ENCODE results near the gene ZNF593.

DNA sequence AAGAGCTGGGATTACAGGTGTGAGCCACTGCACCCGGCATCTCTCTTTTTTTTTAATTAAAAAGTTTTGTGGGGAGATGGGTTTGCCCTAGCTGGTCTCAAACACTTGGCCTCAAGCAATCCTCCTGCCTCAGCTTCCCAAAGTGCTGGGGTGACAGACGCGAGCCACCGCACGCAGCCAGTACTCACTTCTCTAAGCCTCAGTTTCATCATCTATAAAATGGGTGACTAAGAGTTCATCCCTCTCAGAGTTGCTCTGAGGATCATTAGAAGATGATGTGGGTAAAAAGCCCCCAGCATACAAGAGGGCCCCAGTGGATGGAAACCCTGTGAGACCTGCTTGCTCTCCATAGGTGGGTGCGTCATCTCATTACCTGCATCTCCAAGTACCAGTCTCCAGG, 18.2 kb downstream of the ZNF593 start:
- TF ChIP-seq, protein P1, sequence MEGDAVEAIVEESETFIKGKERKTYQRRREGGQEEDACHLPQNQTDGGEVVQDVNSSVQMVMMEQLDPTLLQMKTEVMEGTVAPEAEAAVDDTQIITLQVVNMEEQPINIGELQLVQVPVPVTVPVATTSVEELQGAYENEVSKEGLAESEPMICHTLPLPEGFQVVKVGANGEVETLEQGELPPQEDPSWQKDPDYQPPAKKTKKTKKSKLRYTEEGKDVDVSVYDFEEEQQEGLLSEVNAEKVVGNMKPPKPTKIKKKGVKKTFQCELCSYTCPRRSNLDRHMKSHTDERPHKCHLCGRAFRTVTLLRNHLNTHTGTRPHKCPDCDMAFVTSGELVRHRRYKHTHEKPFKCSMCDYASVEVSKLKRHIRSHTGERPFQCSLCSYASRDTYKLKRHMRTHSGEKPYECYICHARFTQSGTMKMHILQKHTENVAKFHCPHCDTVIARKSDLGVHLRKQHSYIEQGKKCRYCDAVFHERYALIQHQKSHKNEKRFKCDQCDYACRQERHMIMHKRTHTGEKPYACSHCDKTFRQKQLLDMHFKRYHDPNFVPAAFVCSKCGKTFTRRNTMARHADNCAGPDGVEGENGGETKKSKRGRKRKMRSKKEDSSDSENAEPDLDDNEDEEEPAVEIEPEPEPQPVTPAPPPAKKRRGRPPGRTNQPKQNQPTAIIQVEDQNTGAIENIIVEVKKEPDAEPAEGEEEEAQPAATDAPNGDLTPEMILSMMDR (IDR thresholded peaks at IDR 0.05 in 2 of 3, conservative IDR thresholded peaks at IDR 0.05 in 1 of 3; ENCODE audit: insufficient read depth in 2 of 3, low read depth in 1 of 3, low read length in 3 of 3): no peak
- no peak for TF ChIP-seq TCF7L2 (IDR thresholded peaks at IDR 0.05; ENCODE audit: low read depth, low read length)
- TF ChIP-seq, protein P2, sequence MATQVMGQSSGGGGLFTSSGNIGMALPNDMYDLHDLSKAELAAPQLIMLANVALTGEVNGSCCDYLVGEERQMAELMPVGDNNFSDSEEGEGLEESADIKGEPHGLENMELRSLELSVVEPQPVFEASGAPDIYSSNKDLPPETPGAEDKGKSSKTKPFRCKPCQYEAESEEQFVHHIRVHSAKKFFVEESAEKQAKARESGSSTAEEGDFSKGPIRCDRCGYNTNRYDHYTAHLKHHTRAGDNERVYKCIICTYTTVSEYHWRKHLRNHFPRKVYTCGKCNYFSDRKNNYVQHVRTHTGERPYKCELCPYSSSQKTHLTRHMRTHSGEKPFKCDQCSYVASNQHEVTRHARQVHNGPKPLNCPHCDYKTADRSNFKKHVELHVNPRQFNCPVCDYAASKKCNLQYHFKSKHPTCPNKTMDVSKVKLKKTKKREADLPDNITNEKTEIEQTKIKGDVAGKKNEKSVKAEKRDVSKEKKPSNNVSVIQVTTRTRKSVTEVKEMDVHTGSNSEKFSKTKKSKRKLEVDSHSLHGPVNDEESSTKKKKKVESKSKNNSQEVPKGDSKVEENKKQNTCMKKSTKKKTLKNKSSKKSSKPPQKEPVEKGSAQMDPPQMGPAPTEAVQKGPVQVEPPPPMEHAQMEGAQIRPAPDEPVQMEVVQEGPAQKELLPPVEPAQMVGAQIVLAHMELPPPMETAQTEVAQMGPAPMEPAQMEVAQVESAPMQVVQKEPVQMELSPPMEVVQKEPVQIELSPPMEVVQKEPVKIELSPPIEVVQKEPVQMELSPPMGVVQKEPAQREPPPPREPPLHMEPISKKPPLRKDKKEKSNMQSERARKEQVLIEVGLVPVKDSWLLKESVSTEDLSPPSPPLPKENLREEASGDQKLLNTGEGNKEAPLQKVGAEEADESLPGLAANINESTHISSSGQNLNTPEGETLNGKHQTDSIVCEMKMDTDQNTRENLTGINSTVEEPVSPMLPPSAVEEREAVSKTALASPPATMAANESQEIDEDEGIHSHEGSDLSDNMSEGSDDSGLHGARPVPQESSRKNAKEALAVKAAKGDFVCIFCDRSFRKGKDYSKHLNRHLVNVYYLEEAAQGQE (IDR thresholded peaks at IDR 0.05; ENCODE audit: borderline replicate concordance): no peak
- TF ChIP-seq, protein P2 (CRISPR knock-in tag; IDR thresholded peaks at IDR 0.05; ENCODE audit: low read depth): no peak
- no peak for TF ChIP-seq CBX2 (IDR thresholded peaks at IDR 0.05; ENCODE audit: insufficient read depth, low read length, poor library complexity, severe bottlenecking)
- TF ChIP-seq, protein P3, sequence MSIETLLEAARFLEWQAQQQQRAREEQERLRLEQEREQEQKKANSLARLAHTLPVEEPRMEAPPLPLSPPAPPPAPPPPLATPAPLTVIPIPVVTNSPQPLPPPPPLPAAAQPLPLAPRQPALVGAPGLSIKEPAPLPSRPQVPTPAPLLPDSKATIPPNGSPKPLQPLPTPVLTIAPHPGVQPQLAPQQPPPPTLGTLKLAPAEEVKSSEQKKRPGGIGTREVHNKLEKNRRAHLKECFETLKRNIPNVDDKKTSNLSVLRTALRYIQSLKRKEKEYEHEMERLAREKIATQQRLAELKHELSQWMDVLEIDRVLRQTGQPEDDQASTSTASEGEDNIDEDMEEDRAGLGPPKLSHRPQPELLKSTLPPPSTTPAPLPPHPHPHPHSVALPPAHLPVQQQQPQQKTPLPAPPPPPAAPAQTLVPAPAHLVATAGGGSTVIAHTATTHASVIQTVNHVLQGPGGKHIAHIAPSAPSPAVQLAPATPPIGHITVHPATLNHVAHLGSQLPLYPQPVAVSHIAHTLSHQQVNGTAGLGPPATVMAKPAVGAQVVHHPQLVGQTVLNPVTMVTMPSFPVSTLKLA (conservative IDR thresholded peaks at IDR 0.05): no peak
- no peak for TF ChIP-seq NFE2L1 (tag; IDR thresholded peaks at IDR 0.05; ENCODE audit: borderline replicate concordance, low read depth)
- TF ChIP-seq ETV6 (IDR thresholded peaks at IDR 0.05; ENCODE audit: borderline replicate concordance in 1 of 2, low read depth in 2 of 2, low read length in 1 of 2): no peak
- TF ChIP-seq ETV6 (CRISPR knock-in tag; IDR thresholded peaks at IDR 0.05; ENCODE audit: borderline replicate concordance): no peak
- TF ChIP-seq NR2C2 (CRISPR knock-in tag; IDR thresholded peaks at IDR 0.05): no peak
- no peak for TF ChIP-seq NR2C2 (tag; IDR thresholded peaks at IDR 0.05)
- TF ChIP-seq MXI1 (IDR thresholded peaks at IDR 0.05; ENCODE audit: low read depth, low read length): no peak
